OCI-LY7 (cell line): ENCODE results near the gene ELOVL1. TPM values are rescaled to one million over a fixed set of nuclear protein-coding genes. Genes with fewer than 3 reads are reported as not detected.

Experiments used
- BruUV-seq: library from RNA; stranded (reverse); fragments of 400-500 nt; replicated peaks from 2 replicates; lab custom pipeline; 2021; lab: Mats Ljungman, UMichigan
- CTCF ChIA-PET: fragments of 300-600 bp; sonication (Branson Sonifier 250); formaldehyde crosslinking; loops from one replicate; lab custom pipeline; 2022; ENCODE audit warnings: antibody characterized with exemption; ENCODE audit not compliant: unreplicated experiment; lab: Charles Lee
- POLR2A ChIA-PET: fragments of 300-600 bp; sonication (Branson Sonifier 250); formaldehyde crosslinking; loops from one replicate; lab custom pipeline; 2022; ENCODE audit warnings: antibody characterized with exemption; lab: Charles Lee
- DNase-seq: peaks from one replicate; pipeline ENCODE4 v3.0.0-alpha.2; 2015; ENCODE audit warnings: low spot score
- H2AFZ ChIP-seq: fragments of 200-600 bp; sonication (generic), shearing (Covaris generic); 2 replicates; pipeline ENCODE4 v1.6.1; 2014; ENCODE audit warnings: mild to moderate bottlenecking, antibody characterized with exemption, low read length, moderate library complexity
- H3K27ac ChIP-seq: fragments of 200-600 bp; sonication (generic); 2 replicates; pipeline ENCODE4 v1.5.1; 2014; ENCODE audit warnings: mixed run types, low read depth, mild to moderate bottlenecking, moderate library complexity, low read length, inconsistent platforms; ENCODE audit not compliant: poor library complexity, severe bottlenecking
- H3K36me3 ChIP-seq: fragments of 200-600 bp; sonication (generic); 2 replicates; pipeline ENCODE4 v1.6.1; 2014; ENCODE audit warnings: mild to moderate bottlenecking, antibody characterized with exemption, low read length, moderate library complexity, mixed read lengths; ENCODE audit not compliant: insufficient read depth
- H3K4me1 ChIP-seq: fragments of 200-600 bp; sonication (generic); 2 replicates; pipeline ENCODE4 v1.5.1; 2014; ENCODE audit warnings: mild to moderate bottlenecking, low read length; ENCODE audit not compliant: insufficient read depth, poor library complexity, severe bottlenecking
- H3K4me2 ChIP-seq: fragments of 200-600 bp; sonication (generic); 2 replicates; pipeline ENCODE4 v1.6.1; 2014; ENCODE audit warnings: mild to moderate bottlenecking, low read length
- H3K4me3 ChIP-seq: fragments of 200-600 bp; sonication (generic); 2 replicates; pipeline ENCODE4 v1.5.1; 2014; ENCODE audit warnings: mild to moderate bottlenecking, low read depth, low read length; ENCODE audit not compliant: poor library complexity, severe bottlenecking
- H3K79me2 ChIP-seq: fragments of 200-600 bp; sonication (generic); 2 replicates; pipeline ENCODE4 v1.6.1; 2016; ENCODE audit warnings: low read depth, mild to moderate bottlenecking, low read length, moderate library complexity, mixed read lengths; ENCODE audit not compliant: insufficient read depth
- H3K9me2 ChIP-seq: fragments of 200-600 bp; sonication (generic); 2 replicates; pipeline ENCODE4 v1.6.1; 2016; ENCODE audit warnings: mild to moderate bottlenecking, low read length, mixed read lengths; ENCODE audit not compliant: insufficient read depth
- H3K9me3 ChIP-seq: fragments of 200-600 bp; sonication (generic); 2 replicates; pipeline ENCODE4 v1.6.1; 2014; ENCODE audit warnings: mild to moderate bottlenecking, mixed run types, low read length, mixed read lengths
- H4K20me1 ChIP-seq: fragments of 200-600 bp; sonication (generic); 2 replicates; pipeline ENCODE4 v1.6.1; 2014; ENCODE audit warnings: mild to moderate bottlenecking, antibody characterized with exemption, low read length, moderate library complexity, mixed read lengths; ENCODE audit not compliant: insufficient read depth
- EZH2phosphoT487 ChIP-seq: fragments of 200-600 bp; sonication (generic); IDR thresholded peaks from 2 replicates; pipeline ENCODE4 v1.6.1; 2018; ENCODE audit warnings: low read depth, borderline replicate concordance, mild to moderate bottlenecking, mixed run types, antibody characterized with exemption, low read length, moderate library complexity, mixed read lengths
- intact Hi-C: fragments of 100-400 bp; cut with micrococcal nuclease; formaldehyde crosslinking; loops from one replicate; pipeline ENCODE4 v1.10.0; 2022; ENCODE audit not compliant: unreplicated experiment
- total RNA-seq, 2 experiments: library from RNA; depleted of rRNA in 1 of 2; stranded (reverse); fragments of >200 nt in 1 of 2; shearing (Covaris generic) in 1 of 2; gene quantifications; 2 replicates each; pipeline ENCODE4 v1.2.3, GENCODE V29; 2014 to 2022
- TF ChIP-seq, protein P1 (sequence below): fragments of 200-600 bp; sonication (generic); conservative IDR thresholded peaks from 2 replicates; pipeline ENCODE4 v1.5.1; 2014; ENCODE audit warnings: mild to moderate bottlenecking, antibody characterized with exemption, low read length, moderate library complexity, mixed read lengths

Gene ELOVL1
- total RNA-seq, 2 experiments from 2014 or later, result 35.9 to 43.9 TPM

DNA sequence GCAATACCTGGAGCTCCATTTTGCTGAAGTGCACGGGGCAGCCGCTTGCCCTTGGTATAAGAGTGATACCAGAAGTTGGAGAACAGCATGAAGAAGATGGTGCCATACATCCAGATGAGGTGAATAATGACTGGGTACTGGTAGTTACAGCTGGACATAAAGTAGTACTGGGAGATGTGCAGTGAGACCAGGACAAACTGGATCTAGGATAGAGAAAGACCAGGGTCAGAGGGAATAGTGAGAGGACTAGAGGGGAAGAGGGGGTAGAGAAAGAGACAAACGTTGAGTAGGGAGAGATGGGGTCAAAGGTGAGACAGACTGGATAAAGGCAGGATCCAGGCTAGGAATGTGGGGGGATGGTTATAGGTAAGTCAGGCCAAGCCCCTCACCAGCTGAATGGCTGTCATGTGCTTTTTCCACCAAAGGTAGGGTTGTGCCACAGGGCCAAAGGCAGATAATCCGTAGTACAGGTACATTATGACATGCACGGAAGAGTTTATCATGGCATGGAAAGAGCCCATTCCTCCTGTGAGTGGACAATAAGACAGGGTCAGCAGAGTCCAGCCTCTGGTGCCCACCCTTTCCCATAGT is 3.8 kb downstream of the ELOVL1 start:
- intact Hi-C loops, result no loop called here
- TSS peak; percentile 72 for BruUV-seq

DNA sequence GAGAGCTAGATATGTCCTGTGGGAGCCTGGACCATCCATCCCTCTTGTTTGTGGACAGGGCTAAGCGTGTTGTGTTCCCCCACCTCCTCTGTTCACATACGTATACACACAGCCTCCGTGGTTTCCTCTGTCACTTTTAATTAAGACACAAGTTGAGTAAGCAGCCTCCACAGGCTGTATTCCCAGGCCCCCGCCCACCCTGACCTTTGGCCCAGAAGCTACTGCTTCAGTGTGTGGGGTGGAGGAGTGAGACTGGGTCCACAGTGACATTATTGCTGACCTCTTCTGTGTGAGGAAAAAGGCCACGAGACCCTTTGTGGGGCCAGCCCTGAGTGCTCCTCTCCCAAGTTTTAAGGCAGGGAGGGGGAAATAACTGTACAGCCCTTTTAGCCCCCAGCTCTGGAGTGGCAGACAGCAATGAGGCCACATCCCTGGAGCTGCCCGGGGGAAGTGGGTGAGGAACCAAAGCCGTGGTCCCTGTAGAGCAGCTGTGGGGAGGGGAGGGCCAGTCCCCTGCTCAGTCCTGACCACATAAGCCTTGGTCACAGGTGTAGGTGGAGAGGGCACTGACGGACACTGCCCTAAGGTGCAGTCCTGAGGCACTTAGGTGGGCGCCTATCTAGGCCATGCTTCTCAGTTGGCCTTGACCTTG is 4.4 kb downstream of the ELOVL1 start:
- ChIA-PET CTCF (no interaction called here), POLR2A (no interaction called here)
- peaks cover 67% of the 10 kb centered on the region for H3K36me3 ChIP-seq
- peaks cover 40% of the 10 kb centered on the region for H3K79me2 ChIP-seq
- BruUV-seq, result no TSS peak
- H3K9me3 ChIP-seq, result no peaks in the 10 kb centered on the region
- H4K20me1 ChIP-seq, result peaks cover 4% of the 10 kb centered on the region; the same call in 1 of the 2 replicates
- no peak overlapping the region for H3K27ac ChIP-seq
- H3K4me3 ChIP-seq, result no peak overlapping the region
- no peak overlapping the region for H2AFZ ChIP-seq
- intact Hi-C loops, result no loop called here
- H3K4me1 ChIP-seq, result peaks cover 39% of the 10 kb centered on the region
- H3K4me2 ChIP-seq, result no peak overlapping the region
- no peaks in the 10 kb centered on the region for H3K9me2 ChIP-seq
- TF ChIP-seq EZH2phosphoT487, result no peak
- TF ChIP-seq, protein P1, sequence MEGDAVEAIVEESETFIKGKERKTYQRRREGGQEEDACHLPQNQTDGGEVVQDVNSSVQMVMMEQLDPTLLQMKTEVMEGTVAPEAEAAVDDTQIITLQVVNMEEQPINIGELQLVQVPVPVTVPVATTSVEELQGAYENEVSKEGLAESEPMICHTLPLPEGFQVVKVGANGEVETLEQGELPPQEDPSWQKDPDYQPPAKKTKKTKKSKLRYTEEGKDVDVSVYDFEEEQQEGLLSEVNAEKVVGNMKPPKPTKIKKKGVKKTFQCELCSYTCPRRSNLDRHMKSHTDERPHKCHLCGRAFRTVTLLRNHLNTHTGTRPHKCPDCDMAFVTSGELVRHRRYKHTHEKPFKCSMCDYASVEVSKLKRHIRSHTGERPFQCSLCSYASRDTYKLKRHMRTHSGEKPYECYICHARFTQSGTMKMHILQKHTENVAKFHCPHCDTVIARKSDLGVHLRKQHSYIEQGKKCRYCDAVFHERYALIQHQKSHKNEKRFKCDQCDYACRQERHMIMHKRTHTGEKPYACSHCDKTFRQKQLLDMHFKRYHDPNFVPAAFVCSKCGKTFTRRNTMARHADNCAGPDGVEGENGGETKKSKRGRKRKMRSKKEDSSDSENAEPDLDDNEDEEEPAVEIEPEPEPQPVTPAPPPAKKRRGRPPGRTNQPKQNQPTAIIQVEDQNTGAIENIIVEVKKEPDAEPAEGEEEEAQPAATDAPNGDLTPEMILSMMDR, result no peak
- DNase-seq, result peak; percentile 8

More for the DNA sequence above, 3.8 kb downstream of the ELOVL1 start:
- no peaks in the 10 kb centered on the region for H3K9me2 ChIP-seq
- ChIA-PET CTCF (no interaction called here), POLR2A (no interaction called here)
- TF ChIP-seq, protein P1, result no peak
- no peak for TF ChIP-seq EZH2phosphoT487
- H3K4me2 ChIP-seq, result no peak overlapping the region
- H3K27ac ChIP-seq, result no peak overlapping the region
- no peaks in the 10 kb centered on the region for H3K9me3 ChIP-seq
- H3K79me2 ChIP-seq, result peaks cover 37% of the 10 kb centered on the region
- peaks cover 4% of the 10 kb centered on the region; the same call in 1 of the 2 replicates for H4K20me1 ChIP-seq
- peaks cover 65% of the 10 kb centered on the region for H3K36me3 ChIP-seq
- DNase-seq, result no peak
- H3K4me1 ChIP-seq, result peaks cover 45% of the 10 kb centered on the region
- no peak overlapping the region for H3K4me3 ChIP-seq
- no peak overlapping the region for H2AFZ ChIP-seq

DNA sequence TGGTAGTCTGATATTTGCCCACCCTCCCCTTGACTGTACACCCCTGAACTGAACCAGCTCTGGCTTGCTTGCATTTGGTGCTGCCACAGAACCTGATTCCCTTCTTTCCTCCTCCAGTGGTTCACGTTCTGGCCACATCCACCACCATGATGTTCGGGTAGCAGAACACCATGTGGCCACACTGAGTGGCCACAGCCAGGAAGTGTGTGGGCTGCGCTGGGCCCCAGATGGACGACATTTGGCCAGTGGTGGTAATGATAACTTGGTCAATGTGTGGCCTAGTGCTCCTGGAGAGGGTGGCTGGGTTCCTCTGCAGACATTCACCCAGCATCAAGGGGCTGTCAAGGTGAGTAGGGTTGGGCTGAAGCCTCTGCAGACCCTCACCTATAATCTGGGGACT is 7.2 kb downstream of the ELOVL1 start:
- Histone ChIP-seq H3K79me2 (peaks cover 28% of the 10 kb centered on the region), H3K4me1 (peaks cover 34% of the 10 kb centered on the region), H3K4me2 (peak overlapping the region; percentile 96), H3K27ac (peak overlapping the region; percentile 76), H4K20me1 (peaks cover 4% of the 10 kb centered on the region; the same call in 1 of the 2 replicates), H3K9me2 (no peaks in the 10 kb centered on the region), H2AFZ (no peak overlapping the region), H3K4me3 (peak overlapping the region; percentile 99), H3K36me3 (peaks cover 67% of the 10 kb centered on the region), H3K9me3 (no peaks in the 10 kb centered on the region)
- no peak for TF ChIP-seq EZH2phosphoT487
- TF ChIP-seq, protein P1, result no peak
- BruUV-seq, result no TSS peak
- no peak for DNase-seq
- POLR2A ChIA-PET, result no interaction called here
- intact Hi-C loops, result no loop called here
- CTCF ChIA-PET, result no interaction called here
